Lower lobe of right lung (tissue), 2 donors: Measurements from ENCODE around the gene EXOC7. TPM values are rescaled to one million over a fixed set of nuclear protein-coding genes. Genes with fewer than 3 reads are reported as not detected.

ENCODE experiments used
- ATAC-seq, 2 donors: fragments of 200-7000 bp; cut with Tn5 transposase; one replicate each; pipeline ENCODE4 v1.9.1; 2020 to 2022; ENCODE audit warnings: mild to moderate bottlenecking in 2 of 2, moderate library complexity in 2 of 2
- DNase-seq: peaks from one replicate; pipeline ENCODE4 v3.0.0-alpha.2; 2020
- H3K27ac ChIP-seq: fragments of 200-600 bp; one replicate; pipeline ENCODE4 v1.8.0; 2022
- H3K27me3 ChIP-seq: fragments of 200-600 bp; one replicate; pipeline ENCODE4 v1.8.0; 2022; ENCODE audit warnings: low read depth
- H3K36me3 ChIP-seq: fragments of 200-600 bp; one replicate; pipeline ENCODE4 v1.8.0; 2022; ENCODE audit warnings: mild to moderate bottlenecking
- H3K4me1 ChIP-seq: fragments of 200-600 bp; one replicate; pipeline ENCODE4 v1.8.0; 2022
- H3K4me3 ChIP-seq: fragments of 200-600 bp; one replicate; pipeline ENCODE4 v1.8.0; 2022; ENCODE audit warnings: mild to moderate bottlenecking
- H3K9me3 ChIP-seq: fragments of 200-600 bp; one replicate; pipeline ENCODE4 v1.8.0; 2022
- intact Hi-C: fragments of 100-400 bp; cut with DNase I; formaldehyde crosslinking; loops from one replicate; pipeline ENCODE4 v1.11.0; 2022
- total RNA-seq: library from RNA; stranded (reverse); fragmentation: NEBNext Ultra II Directional; extraction: Animal tissue kit (Norgen Biotek cat#: 25700); gene quantifications from one replicate; pipeline ENCODE4 v1.2.1, GENCODE V29; 2021
- TF ChIP-seq, protein P1 (sequence below): fragments of 200-600 bp; IDR thresholded peaks from one replicate; pipeline ENCODE4 v1.8.0; 2022; ENCODE audit warnings: antibody characterized with exemption, mild to moderate bottlenecking
- donor health status: DM: no; HTN: yes; CAD: no; lungs with severe emphysema.

Gene EXOC7
- total RNA-seq, 1 donor from 2014 or later = 118 TPM

DNA sequence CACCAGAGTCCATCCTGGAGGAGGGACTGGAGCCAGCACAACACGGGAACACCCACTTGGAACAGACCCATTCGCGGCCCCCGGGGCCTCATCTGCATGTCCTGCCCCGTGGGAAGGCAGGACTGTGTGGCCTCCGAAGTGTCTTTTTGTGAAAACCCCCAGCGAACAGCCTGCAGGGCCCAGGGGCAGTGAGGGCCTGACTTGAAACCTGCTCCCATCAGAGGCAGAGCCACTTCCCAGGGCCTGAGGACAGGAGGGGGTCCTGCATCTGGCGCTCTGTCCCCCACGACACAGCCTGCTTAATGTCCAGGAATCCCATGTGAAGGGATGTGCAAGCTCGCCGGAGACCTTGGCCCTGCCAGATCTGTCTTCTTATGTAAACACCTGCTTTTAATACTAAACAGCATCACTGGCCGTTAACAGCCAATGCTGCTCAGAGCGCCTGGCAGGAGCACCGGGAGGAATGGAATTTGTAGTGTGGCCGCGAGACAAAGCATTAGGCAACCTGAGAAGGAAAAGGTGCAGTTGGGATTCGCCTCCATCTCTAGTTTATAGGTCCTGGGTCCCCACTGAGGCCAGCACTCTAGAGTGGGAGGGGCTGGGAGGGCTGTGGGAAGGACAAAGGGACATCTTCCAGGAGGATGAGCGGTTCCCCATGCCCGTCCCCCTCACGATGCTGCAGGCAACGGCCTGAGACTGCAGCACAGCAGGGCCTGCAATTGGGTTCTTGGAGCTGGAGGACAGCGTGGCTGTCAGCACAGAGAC lies 66.9 kb downstream of the EXOC7 start:
- Histone ChIP-seq H3K4me1 (no peaks in the 10 kb centered on the region), H3K27me3 (no peaks in the 10 kb centered on the region), H3K36me3 (peaks cover 38% of the 10 kb centered on the region), H3K4me3 (no peak overlapping the region), H3K27ac (no peak overlapping the region), H3K9me3 (no peaks in the 10 kb centered on the region)
- DNase-seq (no peak), ATAC-seq (no peak)
- TF ChIP-seq, protein P1, sequence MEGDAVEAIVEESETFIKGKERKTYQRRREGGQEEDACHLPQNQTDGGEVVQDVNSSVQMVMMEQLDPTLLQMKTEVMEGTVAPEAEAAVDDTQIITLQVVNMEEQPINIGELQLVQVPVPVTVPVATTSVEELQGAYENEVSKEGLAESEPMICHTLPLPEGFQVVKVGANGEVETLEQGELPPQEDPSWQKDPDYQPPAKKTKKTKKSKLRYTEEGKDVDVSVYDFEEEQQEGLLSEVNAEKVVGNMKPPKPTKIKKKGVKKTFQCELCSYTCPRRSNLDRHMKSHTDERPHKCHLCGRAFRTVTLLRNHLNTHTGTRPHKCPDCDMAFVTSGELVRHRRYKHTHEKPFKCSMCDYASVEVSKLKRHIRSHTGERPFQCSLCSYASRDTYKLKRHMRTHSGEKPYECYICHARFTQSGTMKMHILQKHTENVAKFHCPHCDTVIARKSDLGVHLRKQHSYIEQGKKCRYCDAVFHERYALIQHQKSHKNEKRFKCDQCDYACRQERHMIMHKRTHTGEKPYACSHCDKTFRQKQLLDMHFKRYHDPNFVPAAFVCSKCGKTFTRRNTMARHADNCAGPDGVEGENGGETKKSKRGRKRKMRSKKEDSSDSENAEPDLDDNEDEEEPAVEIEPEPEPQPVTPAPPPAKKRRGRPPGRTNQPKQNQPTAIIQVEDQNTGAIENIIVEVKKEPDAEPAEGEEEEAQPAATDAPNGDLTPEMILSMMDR = no peak
- intact Hi-C loops = no loop called here

DNA sequence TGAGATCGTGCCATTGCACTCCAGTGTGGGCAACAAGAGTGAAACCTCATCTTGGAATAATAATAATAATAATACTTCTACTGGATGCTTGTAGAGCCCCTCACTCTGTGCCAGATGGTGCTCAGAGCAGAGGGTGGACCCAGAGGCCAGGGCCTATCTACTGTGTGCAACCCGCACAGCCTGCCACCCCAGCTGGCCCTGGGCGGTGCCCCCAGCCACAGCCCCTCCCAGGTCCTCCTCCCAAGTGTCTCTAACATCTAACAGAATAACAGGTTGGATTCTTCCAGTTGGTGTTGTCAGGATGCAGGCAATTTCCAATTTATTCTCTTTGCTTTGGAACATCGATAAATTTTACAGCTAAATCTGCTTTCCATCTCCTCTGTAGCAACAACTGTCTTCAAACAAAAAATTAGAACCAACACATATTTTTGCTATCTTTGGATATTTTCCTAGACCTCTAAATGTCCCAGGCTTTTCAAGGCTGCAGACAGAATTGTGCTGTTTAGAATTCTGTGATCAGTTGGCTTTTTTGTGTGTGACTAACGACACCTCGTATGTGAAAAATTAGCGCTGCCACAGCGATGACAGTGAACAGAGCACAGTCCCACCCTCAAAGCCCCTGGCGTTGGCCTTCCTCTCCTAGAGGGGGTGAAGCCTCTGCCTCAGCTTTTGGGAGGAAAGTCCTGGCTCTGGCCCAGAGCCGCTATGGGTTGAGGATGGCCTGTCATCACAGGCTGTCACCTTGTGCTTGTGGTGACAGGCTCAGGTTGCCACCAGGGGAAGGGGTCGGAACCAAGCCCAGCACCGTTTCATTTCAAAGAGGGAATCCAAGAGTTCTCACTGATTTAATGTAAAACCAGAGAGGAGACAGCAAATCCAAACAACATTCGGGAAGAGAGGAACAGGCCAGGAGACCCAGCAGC lies 68.9 kb downstream of the EXOC7 start:
- Histone ChIP-seq H3K9me3 (no peaks in the 10 kb centered on the region), H3K4me1 (peaks cover 4% of the 10 kb centered on the region), H3K27me3 (no peaks in the 10 kb centered on the region), H3K27ac (no peak overlapping the region), H3K4me3 (no peak overlapping the region), H3K36me3 (peaks cover 18% of the 10 kb centered on the region)
- intact Hi-C loops = no loop called here
- no peak for ATAC-seq
- TF ChIP-seq, protein P1 = no peak
- DNase-seq = no peak

DNA sequence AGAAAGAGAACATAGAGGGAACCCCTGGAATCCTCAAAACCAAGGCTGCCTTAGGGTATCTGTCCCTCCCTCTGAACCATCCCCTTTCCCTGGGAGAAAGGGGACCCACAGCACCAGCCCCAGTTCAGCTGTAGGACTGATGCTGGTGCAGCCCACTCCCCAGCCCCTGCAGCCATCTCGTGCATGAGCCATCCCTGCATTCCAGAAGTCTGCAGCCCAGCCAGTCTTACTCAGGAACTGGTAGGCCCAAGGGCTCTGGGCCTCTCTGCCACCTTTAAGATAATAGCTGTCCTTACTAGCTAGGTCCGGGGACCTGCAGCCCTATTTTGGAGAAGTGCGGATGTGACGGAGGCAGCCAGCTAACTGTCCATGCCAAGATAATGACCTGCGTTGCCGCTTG lies 70.4 kb downstream of the EXOC7 start:
- Histone ChIP-seq H3K4me1 (peaks cover 9% of the 10 kb centered on the region), H3K4me3 (no peak overlapping the region), H3K9me3 (no peaks in the 10 kb centered on the region), H3K27ac (no peak overlapping the region), H3K27me3 (no peaks in the 10 kb centered on the region), H3K36me3 (peaks cover 3% of the 10 kb centered on the region)
- TF ChIP-seq, protein P1 = no peak
- intact Hi-C loops = no loop called here
- no peak for ATAC-seq
- no peak for DNase-seq

DNA sequence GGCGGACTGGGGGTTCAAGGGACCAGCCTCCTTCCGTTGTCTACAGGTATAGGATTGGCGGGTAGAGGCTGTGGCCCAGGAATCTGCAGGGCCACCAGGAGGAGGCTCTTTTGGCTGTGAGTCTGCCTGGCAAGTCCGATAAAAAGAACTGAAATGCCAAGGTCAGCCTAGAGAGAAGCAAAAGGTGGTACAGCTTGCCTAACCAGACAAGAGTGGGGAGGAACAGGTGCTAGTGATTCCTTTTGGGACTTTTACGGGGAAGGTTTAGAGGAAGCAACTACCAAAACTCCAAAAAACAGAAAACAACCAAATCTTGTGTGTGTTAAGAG lies 70.8 kb downstream of the EXOC7 start:
- no peak for DNase-seq
- H3K9me3 ChIP-seq = no peaks in the 10 kb centered on the region
- H3K27me3 ChIP-seq = no peaks in the 10 kb centered on the region
- intact Hi-C loops = no loop called here
- TF ChIP-seq, protein P1 = no peak
- ATAC-seq = no peak
- no peak overlapping the region for H3K27ac ChIP-seq
- no peak overlapping the region for H3K4me3 ChIP-seq
- H3K4me1 ChIP-seq = peaks cover 9% of the 10 kb centered on the region
- no peaks in the 10 kb centered on the region for H3K36me3 ChIP-seq

DNA sequence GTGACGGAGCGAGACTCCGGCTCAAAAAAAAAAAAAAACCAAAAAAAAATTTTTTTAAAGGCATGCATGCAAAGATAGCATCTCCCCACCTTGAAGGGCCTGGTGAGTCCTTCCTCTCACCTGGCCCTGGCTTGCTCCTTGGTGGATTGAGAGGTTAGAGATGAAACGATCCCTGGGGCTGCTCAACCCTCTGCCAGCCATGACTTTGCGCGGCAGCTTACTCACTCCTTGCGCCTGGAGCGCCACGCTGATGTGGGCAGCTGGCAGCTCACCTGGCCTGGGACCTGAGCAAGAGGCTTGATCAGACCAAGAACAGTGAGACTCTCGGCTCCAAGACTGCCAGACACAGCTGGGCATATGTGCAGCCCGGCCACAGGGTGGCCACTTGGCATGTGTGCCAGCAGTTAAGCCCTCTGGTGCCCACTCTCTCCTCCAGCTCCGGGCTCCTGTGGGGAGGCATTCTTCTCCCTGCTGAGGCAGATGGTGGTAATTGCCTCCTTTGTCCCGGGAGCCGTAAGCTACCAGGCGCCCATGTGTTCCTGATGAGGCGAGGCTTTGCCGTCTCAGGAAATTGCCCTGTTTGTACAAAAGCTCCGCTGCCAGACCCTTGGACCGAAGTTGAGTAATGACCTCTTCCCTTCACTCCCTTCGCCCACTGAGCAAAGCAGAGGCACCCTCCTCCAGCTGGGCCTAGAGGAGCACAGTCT lies 71.4 kb downstream of the EXOC7 start:
- DNase-seq = no peak
- H3K4me3 ChIP-seq = no peak overlapping the region
- no peak for ATAC-seq
- no peaks in the 10 kb centered on the region for H3K9me3 ChIP-seq
- TF ChIP-seq, protein P1 = no peak
- no peaks in the 10 kb centered on the region for H3K36me3 ChIP-seq
- intact Hi-C loops = no loop called here
- no peaks in the 10 kb centered on the region for H3K27me3 ChIP-seq
- H3K4me1 ChIP-seq = peaks cover 9% of the 10 kb centered on the region
- H3K27ac ChIP-seq = no peak overlapping the region
